K562 (cell line): ENCODE measurements around the gene TMEM79. TPM values are rescaled to one million over a fixed set of nuclear protein-coding genes. Genes with fewer than 3 reads are reported as not detected.
A peak's percentile ranks its signal among the peaks of the same experiment; 100 is the strongest.

Source experiments
- ATAC-seq: fragments of 200-7000 bp; cut with Tn5 transposase; 3 replicates; pipeline ENCODE4 v1.9.1; 2020; ENCODE audit warnings: moderate library complexity
- BruUV-seq: library from RNA; stranded (reverse); fragments of 400-500 nt; replicated peaks from 2 replicates; lab custom pipeline; 2021; lab: Mats Ljungman, UMichigan
- CTCF ChIA-PET: fragments of 300-600 bp; formaldehyde crosslinking; extraction: SDS; loops from one replicate; lab custom pipeline; 2021; ENCODE audit warnings: low intra/inter-chr PET ratio; lab: Yijun Ruan, JAX
- POLR2A ChIA-PET: fragments of 300-600, 350-650 bp; sonication (Branson Sonifier 250); formaldehyde crosslinking; extraction: SDS; loops from one replicate; lab custom pipeline; 2021; ENCODE audit warnings: antibody characterized with exemption, inconsistent platforms; lab: Yijun Ruan, JAX
- DNase-seq, 4 experiments: peaks; one replicate each; pipeline versions ENCODE4 v3.0.0 to v3.0.0-alpha.2; 2011 to 2018; ENCODE audit warnings: low spot score in 3 of 4, mixed read lengths in 3 of 4; ENCODE audit errors: extremely low read depth in 1 of 4
- FAIRE-seq: peaks from 2 replicates; lab custom pipeline; 2011; peaks lifted over from hg19 to GRCh38; lab: Jason Lieb, UNC
- H2AFZ ChIP-seq: 2 replicates; pipeline ENCODE4 v1.6.0; 2011; ENCODE audit warnings: low read depth, low read length, control low read depth, inconsistent platforms
- H3K27ac ChIP-seq: fragments of 200-600 bp; 3 replicates; pipeline ENCODE4 v1.8.0; 2011; ENCODE audit warnings: low read depth, mild to moderate bottlenecking, control low read depth, inconsistent platforms, low read length, moderate library complexity, mixed read lengths; ENCODE audit errors: extremely low read depth
- H3K27me3 ChIP-seq, 2 experiments: fragments of 300-600 bp in 1 of 2; 2 replicates in 1 of 2; 3 replicates in 1 of 2; pipeline versions ENCODE4 v1.6.0 to v1.8.0; 2011; ENCODE audit warnings: inconsistent platforms in 2 of 2, low read length in 2 of 2, mild to moderate bottlenecking in 1 of 2, mixed read lengths in 1 of 2, moderate library complexity in 1 of 2; ENCODE audit not compliant: control insufficient read depth in 2 of 2, insufficient read depth in 2 of 2
- H3K36me3 ChIP-seq: fragments of 300-600 bp; 3 replicates; pipeline ENCODE4 v1.8.0; 2011; ENCODE audit warnings: mild to moderate bottlenecking, low read length, inconsistent platforms; ENCODE audit not compliant: control insufficient read depth, insufficient read depth
- H3K4me1 ChIP-seq, 2 experiments: fragments of 200-600 bp in 1 of 2; replicated peaks in 1 of 2; 2 replicates in 1 of 2; 3 replicates in 1 of 2; pipeline versions ENCODE4 v1.5.1 to v1.8.0; 2011; ENCODE audit warnings: inconsistent platforms in 2 of 2, low read length in 2 of 2, mild to moderate bottlenecking in 1 of 2, mixed read lengths in 1 of 2, moderate library complexity in 1 of 2; ENCODE audit not compliant: control insufficient read depth in 2 of 2, insufficient read depth in 2 of 2
- H3K4me2 ChIP-seq: 2 replicates; pipeline ENCODE4 v1.6.1; 2011; ENCODE audit warnings: low read length, control low read depth, inconsistent platforms, mixed read lengths; ENCODE audit not compliant: insufficient read depth
- H3K4me3 ChIP-seq: fragments of 200-600 bp; sonication (generic), shearing (Covaris generic); 2 replicates; pipeline ENCODE4 v1.5.1; 2016; ENCODE audit warnings: control low read depth, inconsistent platforms
- H3K79me2 ChIP-seq: fragments of 200-600 bp; 3 replicates; pipeline ENCODE4 v1.8.0; 2011; ENCODE audit warnings: low read length, inconsistent platforms; ENCODE audit not compliant: control insufficient read depth, insufficient read depth
- H3K9ac ChIP-seq, 2 experiments: 2 replicates each; pipeline versions ENCODE4 v1.6.0 to v1.6.1; 2011; ENCODE audit warnings: low read depth in 2 of 2, low read length in 2 of 2, control low read depth in 1 of 2, inconsistent platforms in 1 of 2, mild to moderate bottlenecking in 1 of 2, mixed read lengths in 1 of 2; ENCODE audit not compliant: insufficient read depth in 1 of 2
- H3K9me1 ChIP-seq: one replicate; pipeline ENCODE4 v1.6.0; 2011; ENCODE audit warnings: inconsistent platforms, mild to moderate bottlenecking, low read length, moderate library complexity; ENCODE audit not compliant: control insufficient read depth, insufficient read depth
- H3K9me3 ChIP-seq: replicated peaks from 2 replicates; pipeline ENCODE4 v1.5.1; 2011; ENCODE audit warnings: low read depth, low read length, inconsistent platforms; ENCODE audit not compliant: control insufficient read depth, insufficient read depth
- H4K20me1 ChIP-seq: replicated peaks from 2 replicates; pipeline ENCODE4 v1.6.1; 2011; ENCODE audit warnings: low read length, inconsistent platforms, mixed read lengths; ENCODE audit not compliant: control insufficient read depth, insufficient read depth
- CHD2 ChIP-seq: IDR thresholded peaks from 2 replicates; pipeline ENCODE4 v1.6.1; 2011; ENCODE audit warnings: low read depth, low read length
- DDX20 ChIP-seq: fragments of 450-650 bp; IDR thresholded peaks from 2 replicates; pipeline ENCODE4 v1.6.1; 2016; ENCODE audit warnings: missing genetic modification characterization, low read depth, mild to moderate bottlenecking, missing compliant biosample characterization, moderate library complexity
- GATAD2B ChIP-seq: fragments of 450-650 bp; IDR thresholded peaks from 2 replicates; pipeline ENCODE4 v1.6.1; 2017; ENCODE audit warnings: mild to moderate bottlenecking, borderline replicate concordance
- HDAC3 ChIP-seq: fragments of 450-650 bp; IDR thresholded peaks from 2 replicates; pipeline ENCODE4 v1.6.1; 2018; ENCODE audit warnings: borderline replicate concordance, mild to moderate bottlenecking, moderate library complexity; ENCODE audit not compliant: partially characterized antibody
- HSF4 ChIP-seq: fragments of 250-450 bp; sonication (Bioruptor Pico); IDR thresholded peaks from 2 replicates; pipeline ENCODE4 v2.1.2; 2022; ENCODE audit warnings: mild to moderate bottlenecking, moderate library complexity, borderline replicate concordance
- NR2C1 ChIP-seq, 2 experiments: fragments of 450-650 bp; IDR thresholded peaks; 2 replicates each; pipeline ENCODE4 v1.6.1; 2017; ENCODE audit warnings: mild to moderate bottlenecking in 2 of 2, antibody characterized with exemption in 1 of 2, inconsistent platforms in 1 of 2, missing compliant biosample characterization in 1 of 2, missing genetic modification characterization in 1 of 2
- XRCC4 ChIP-seq: IDR thresholded peaks from one replicate; pipeline ENCODE4 v1.6.1; 2011; ENCODE audit not compliant: insufficient read depth, insufficient read length; ENCODE audit errors: extremely low read depth
- ZKSCAN1 ChIP-seq: fragments of 150-350 bp; IDR thresholded peaks from 2 replicates; pipeline ENCODE4 v1.6.1; 2016; ENCODE audit warnings: low read depth, low read length
- ZNF79 ChIP-seq: fragments of 250-450 bp; sonication (Bioruptor Pico); IDR thresholded peaks from 2 replicates; pipeline ENCODE4 v1.4.0; 2020; ENCODE audit warnings: low read depth, mild to moderate bottlenecking, moderate library complexity
- WGBS: fragments of 100-300 bp; shearing (Covaris generic); methylation state at CpG from one replicate; pipeline ENCODE4 v1.1.6; 2016; ENCODE audit warnings: low coverage, mixed read lengths; ENCODE audit not compliant: insufficient coverage; ENCODE audit errors: missing lambda C conversion rate; 5-methylcytosine and 5-hydroxymethylcytosine counted together
- in situ Hi-C: fragments of 300-500 bp; cut with MboI; formaldehyde crosslinking; loops from 4 replicates; pipeline ENCODE4 v1.15.0; 2018; ENCODE audit warnings: inconsistent platforms, mixed read lengths
- intact Hi-C: fragments of 100-400 bp; cut with micrococcal nuclease; formaldehyde crosslinking; loops from 2 replicates; pipeline ENCODE4 v1.14.2; 2022
- polyA plus RNA-seq, 8 experiments: library from polyadenylated mRNA; depleted of rRNA in 4 of 8; stranded (reverse) in 5 of 8; unstranded in 3 of 8; fragments of >200 nt; fragmentation: Nextera tagmentation in 2 of 8; fragmentation: Illumina TruSeq in 1 of 8; extraction: Ambion mirVana in 2 of 8; extraction: Trizol in 1 of 8; gene quantifications; 2 replicates each; pipeline versions ENCODE4 v1.2.1 to v1.2.3, GENCODE V29; 2011 to 2014; ENCODE audit warnings: inconsistent platforms in 1 of 8, missing spikeins in 1 of 8
- total RNA-seq, 7 experiments: library from RNA; depleted of rRNA in 6 of 7; stranded (reverse); fragments of >200 nt in 6 of 7; fragmentation: Illumina TruSeq in 2 of 7; extraction: Trizol in 2 of 7; gene quantifications; 2 replicates each; pipeline versions ENCODE4 v1.2.1 to v1.2.3, GENCODE V29; 2011 to 2021; ENCODE audit warnings: low replicate concordance in 1 of 7
- TF ChIP-seq, protein P1 (sequence below): fragments of 450-650 bp; formaldehyde crosslinking; IDR thresholded peaks from 2 replicates; pipeline ENCODE4 v1.4.0; 2020; ENCODE audit warnings: mild to moderate bottlenecking, moderate library complexity
- TF ChIP-seq, protein P2 (sequence below): sonication (generic); formaldehyde crosslinking; IDR thresholded peaks from 2 replicates; pipeline ENCODE4 v1.8.1; 2023; ENCODE audit warnings: mild to moderate bottlenecking, missing genetic modification reagents
- TF ChIP-seq, protein P3 (sequence below): IDR thresholded peaks from 2 replicates; pipeline ENCODE4 v1.6.1; 2014; ENCODE audit warnings: antibody characterized with exemption

Gene TMEM79
- total and polyA plus RNA-seq, 9 of the 15 experiments (the other 6 are each of a cell fraction or from before 2014, with no cell fraction given) = 0.69 to 6.8 (median 4.0) TPM

DNA sequence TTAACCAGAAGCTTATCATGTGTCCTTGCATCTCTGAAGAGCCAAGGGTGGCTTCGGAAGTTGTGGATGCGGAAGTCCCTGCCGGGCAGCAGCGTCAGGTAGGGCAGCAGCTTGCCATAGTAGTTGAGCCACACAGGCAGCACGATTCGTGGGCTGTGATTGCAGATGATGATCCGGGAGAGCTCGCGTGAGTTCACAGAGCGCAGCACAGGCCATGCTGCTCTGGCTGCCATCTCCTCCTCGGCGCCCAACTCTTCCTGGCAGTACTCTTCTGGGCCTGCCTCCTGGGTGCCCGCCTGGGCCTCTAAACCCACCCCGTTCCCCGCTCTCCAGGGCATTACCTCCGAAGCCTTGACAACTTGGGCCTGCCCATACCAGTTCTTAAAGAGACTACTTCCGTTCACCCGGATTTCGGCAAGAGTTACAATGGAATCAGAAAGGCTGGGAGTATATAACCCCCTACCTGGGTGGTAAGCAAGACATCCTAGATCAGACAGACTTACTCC lies 14.8 kb downstream of the TMEM79 start, which contains the start of gene VHLL:
Gene VHLL (minus strand): TSS at position 456 of the 506 bp plus-strand sequence. CDS start 118 bp downstream, at position 338.
- CTCF ChIA-PET = no interaction called here
- intact Hi-C loops = no loop called here
- H3K4me2 ChIP-seq = no peak within 1 kb of the TSS
- 43% methylated on average over 19 of the region's 19 CpGs for WGBS
- H3K4me3 ChIP-seq = no peak within 1 kb of the TSS
- no peaks in the 10 kb centered on the region for H4K20me1 ChIP-seq
- H3K9ac ChIP-seq = peak within 1 kb of the TSS in 1 of 2 experiments; percentile 39; a peak in 1 of 4 replicates
- BruUV-seq = no TSS peak
- no peaks in the 10 kb centered on the region for H3K9me3 ChIP-seq
- ATAC-seq (no peak), DNase-seq (no peak)
- H3K36me3 ChIP-seq = no peaks in the 10 kb centered on the region; the same call in 2 of the 3 replicates
- no peak for TF ChIP-seq CHD2
- no peak for TF ChIP-seq HDAC3
- TF ChIP-seq DDX20 (tag) = no peak
- TF ChIP-seq GATAD2B = no peak
- TF ChIP-seq, protein P1, sequence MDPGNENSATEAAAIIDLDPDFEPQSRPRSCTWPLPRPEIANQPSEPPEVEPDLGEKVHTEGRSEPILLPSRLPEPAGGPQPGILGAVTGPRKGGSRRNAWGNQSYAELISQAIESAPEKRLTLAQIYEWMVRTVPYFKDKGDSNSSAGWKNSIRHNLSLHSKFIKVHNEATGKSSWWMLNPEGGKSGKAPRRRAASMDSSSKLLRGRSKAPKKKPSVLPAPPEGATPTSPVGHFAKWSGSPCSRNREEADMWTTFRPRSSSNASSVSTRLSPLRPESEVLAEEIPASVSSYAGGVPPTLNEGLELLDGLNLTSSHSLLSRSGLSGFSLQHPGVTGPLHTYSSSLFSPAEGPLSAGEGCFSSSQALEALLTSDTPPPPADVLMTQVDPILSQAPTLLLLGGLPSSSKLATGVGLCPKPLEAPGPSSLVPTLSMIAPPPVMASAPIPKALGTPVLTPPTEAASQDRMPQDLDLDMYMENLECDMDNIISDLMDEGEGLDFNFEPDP = no peak
- no peak for TF ChIP-seq NR2C1 (IDR thresholded peaks at IDR 0.05)
- TF ChIP-seq NR2C1 (tag; IDR thresholded peaks at IDR 0.05) = no peak
- TF ChIP-seq HSF4 (CRISPR knock-in tag) = no peak
- TF ChIP-seq XRCC4 = no peak
- TF ChIP-seq, protein P2, sequence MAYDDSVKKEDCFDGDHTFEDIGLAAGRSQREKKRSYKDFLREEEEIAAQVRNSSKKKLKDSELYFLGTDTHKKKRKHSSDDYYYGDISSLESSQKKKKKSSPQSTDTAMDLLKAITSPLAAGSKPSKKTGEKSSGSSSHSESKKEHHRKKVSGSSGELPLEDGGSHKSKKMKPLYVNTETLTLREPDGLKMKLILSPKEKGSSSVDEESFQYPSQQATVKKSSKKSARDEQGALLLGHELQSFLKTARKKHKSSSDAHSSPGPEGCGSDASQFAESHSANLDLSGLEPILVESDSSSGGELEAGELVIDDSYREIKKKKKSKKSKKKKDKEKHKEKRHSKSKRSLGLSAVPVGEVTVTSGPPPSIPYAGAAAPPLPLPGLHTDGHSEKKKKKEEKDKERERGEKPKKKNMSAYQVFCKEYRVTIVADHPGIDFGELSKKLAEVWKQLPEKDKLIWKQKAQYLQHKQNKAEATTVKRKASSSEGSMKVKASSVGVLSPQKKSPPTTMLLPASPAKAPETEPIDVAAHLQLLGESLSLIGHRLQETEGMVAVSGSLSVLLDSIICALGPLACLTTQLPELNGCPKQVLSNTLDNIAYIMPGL (CRISPR knock-in tag) = no peak
- TF ChIP-seq ZNF79 (CRISPR knock-in tag) = no peak
- TF ChIP-seq ZKSCAN1 = no peak
- TF ChIP-seq, protein P3, sequence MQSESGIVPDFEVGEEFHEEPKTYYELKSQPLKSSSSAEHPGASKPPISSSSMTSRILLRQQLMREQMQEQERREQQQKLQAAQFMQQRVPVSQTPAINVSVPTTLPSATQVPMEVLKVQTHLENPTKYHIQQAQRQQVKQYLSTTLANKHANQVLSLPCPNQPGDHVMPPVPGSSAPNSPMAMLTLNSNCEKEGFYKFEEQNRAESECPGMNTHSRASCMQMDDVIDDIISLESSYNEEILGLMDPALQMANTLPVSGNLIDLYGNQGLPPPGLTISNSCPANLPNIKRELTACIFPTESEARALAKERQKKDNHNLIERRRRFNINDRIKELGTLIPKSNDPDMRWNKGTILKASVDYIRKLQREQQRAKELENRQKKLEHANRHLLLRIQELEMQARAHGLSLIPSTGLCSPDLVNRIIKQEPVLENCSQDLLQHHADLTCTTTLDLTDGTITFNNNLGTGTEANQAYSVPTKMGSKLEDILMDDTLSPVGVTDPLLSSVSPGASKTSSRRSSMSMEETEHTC = no peak
- TF ChIP-seq, all 486 proteins: peak for 0
- H3K27me3 ChIP-seq = peaks cover 0 to 2% of the 10 kb centered on the region in 2 experiments; a peak in 1 of 5 replicates
- no peaks in the 10 kb centered on the region for H3K9me1 ChIP-seq
- in situ Hi-C loops = no loop called here
- H3K79me2 ChIP-seq = no peaks in the 10 kb centered on the region
- no peak within 1 kb of the TSS for H2AFZ ChIP-seq
- POLR2A ChIA-PET = interaction anchor here (0.7 to 2.0 kb wide), 3 partner anchors 12 to 17 kb away, joined by 3 to 11 read pairs (median 3); partner anchors contain the start of genes SMG5 and TMEM79
- no peak for FAIRE-seq
- peaks cover 7 to 17% of the 10 kb centered on the region in 2 experiments; a peak in 4 of 5 replicates for H3K4me1 ChIP-seq
- H3K27ac ChIP-seq = no peak within 1 kb of the TSS
